Motor neuron (in vitro differentiated cells): ENCODE measurements around the gene OGDH. TPM values are rescaled to one million over a fixed set of nuclear protein-coding genes. Genes with fewer than 3 reads are reported as not detected.
"Not testable (repeated sequence)": the region's sequence is repeated elsewhere in the genome, so short reads cannot be mapped to it uniquely, and the experiment has no call there.

Experiments
- ATAC-seq, 8 experiments: fragments of 200-7000 bp; cut with Tn5 transposase; replicated peaks in 6 of 8; 2 replicates each; pipeline ENCODE4 v1.8.0; 2021; ENCODE audit warnings: mild to moderate bottlenecking in 8 of 8, moderate library complexity in 8 of 8
- H3K27ac ChIP-seq, 2 donors: fragments of 250-450 bp; sonication (Bioruptor Pico); 2 replicates each; pipeline ENCODE4 v1.9.0; 2021; ENCODE audit warnings: antibody characterized with exemption in 2 of 2, mild to moderate bottlenecking in 2 of 2, moderate library complexity in 1 of 2
- H3K4me1 ChIP-seq, 2 donors: fragments of 250-450 bp; sonication (Bioruptor Pico); replicated peaks in 1 of 2; 2 replicates each; pipeline ENCODE4 v1.6.1; 2021; ENCODE audit warnings: antibody characterized with exemption in 2 of 2, mild to moderate bottlenecking in 2 of 2, moderate library complexity in 1 of 2
- H3K4me3 ChIP-seq, 5 donors: fragments of 250-450 bp; sonication (Bioruptor Pico); 2 replicates each; pipeline ENCODE4 v1.9.0; 2021; ENCODE audit warnings: antibody characterized with exemption in 5 of 5, mild to moderate bottlenecking in 5 of 5, moderate library complexity in 4 of 5
- WGBS, 10 experiments: fragments of 450-650 bp; shearing (Covaris generic); methylation state at CpG; one replicate each; pipeline ENCODE4 v1.0.0; 2022; 5-methylcytosine and 5-hydroxymethylcytosine counted together
- in situ Hi-C, 9 experiments: fragments of 400-800 bp; cut with MboI; loops; one replicate each; pipeline ENCODE4 v1.15.0; 2021; ENCODE audit warnings: low sequenced_read_pairs in 9 of 9, low pct_unique_long_range_greater_than_20kb in 2 of 9; ENCODE audit not compliant: unreplicated experiment in 9 of 9
- total RNA-seq, 8 experiments: library from RNA; unstranded; fragments of 300-600 nt; gene quantifications; 2 replicates each; pipeline versions ENCODE4 v1.2.3 to v1.2.4, GENCODE V29; 2022

OGDH gene
- total RNA-seq, 8 experiments from 2014 or later: 27.1 to 89.0 (median 39.9) TPM

DNA sequence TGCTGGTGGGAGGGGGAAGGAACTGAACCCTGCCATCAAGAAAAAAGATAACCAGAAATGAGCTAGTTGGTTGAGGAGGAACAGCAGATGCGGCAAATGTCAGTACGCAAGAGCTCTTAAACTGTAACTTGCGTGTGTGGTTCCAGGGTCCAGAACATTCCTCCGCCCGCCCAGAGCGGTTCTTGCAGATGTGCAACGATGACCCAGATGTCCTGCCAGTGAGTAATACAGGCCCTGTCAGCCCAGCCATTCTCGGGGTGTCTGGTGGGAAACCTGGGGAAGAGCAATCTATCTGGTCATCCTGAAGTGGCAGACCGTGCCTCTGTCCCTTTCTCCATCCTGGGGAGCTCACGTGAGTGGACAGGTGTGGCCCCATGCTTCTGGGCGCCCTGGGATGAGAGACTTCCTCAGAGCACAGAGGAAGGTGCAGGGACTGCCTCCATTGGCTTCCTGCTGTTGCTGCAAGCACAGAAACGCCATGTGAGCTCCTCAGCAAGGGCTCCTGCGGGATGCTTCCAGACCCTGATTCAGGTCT is 91.7 kb downstream of the OGDH start:
- ATAC-seq: no peak
- Histone ChIP-seq H3K4me3 (no peak overlapping the region), H3K27ac (no peak overlapping the region), H3K4me1 (no peaks in the 10 kb centered on the region)
- 67 to 100% (median 93%) methylated on average over 3 to 5 of the region's 13 CpGs; no CpG with 5 or more reads in 6 of the 10 experiments for WGBS, 10 experiments
- in situ Hi-C loops: no loop called here

DNA sequence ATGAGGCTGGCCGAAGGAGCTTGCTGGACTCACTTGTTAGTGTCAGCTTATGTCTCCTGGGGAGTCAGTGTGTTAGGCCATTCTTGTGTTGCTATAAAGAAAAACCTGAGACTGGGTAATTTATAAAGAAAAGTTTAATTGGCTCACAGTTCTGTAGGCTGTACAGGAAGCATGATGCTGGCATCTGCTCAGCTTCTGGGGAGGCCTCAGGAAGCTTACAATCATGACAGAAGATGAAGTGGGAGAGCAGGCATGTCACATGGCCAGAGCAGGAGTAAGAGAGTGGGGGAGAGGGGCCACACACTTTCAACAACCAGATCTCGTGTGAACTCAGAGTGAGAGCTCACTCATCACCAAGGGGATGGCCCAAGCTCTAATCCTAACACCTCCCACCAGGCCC is 93.2 kb downstream of the OGDH start:
- H3K4me3 ChIP-seq, in situ Hi-C loops, H3K4me1 ChIP-seq, ATAC-seq, H3K27ac ChIP-seq: not testable (repeated sequence)
- WGBS, 10 experiments: 75 to 100% (median 100%) methylated on average over 1 to 2 of the region's 2 CpGs; no CpG with 5 or more reads in 3 of the 10 experiments

GRCh38 chr7:44700322-44700721 is 93.9 kb downstream of the OGDH start:
- WGBS, 10 experiments: 77 to 100% (median 100%) methylated on average over 1 to 4 of the region's 8 CpGs; no CpG with 5 or more reads in 5 of the 10 experiments
- Histone ChIP-seq H3K4me1 (no peaks in the 10 kb centered on the region), H3K27ac (no peak overlapping the region), H3K4me3 (no peak overlapping the region)
- no peak for ATAC-seq
- in situ Hi-C loops: no loop called here

GRCh38 chr7:44703391-44703790 is 97.0 kb downstream of the OGDH start:
- H3K4me3 ChIP-seq, ATAC-seq, in situ Hi-C loops, H3K4me1 ChIP-seq, H3K27ac ChIP-seq: not testable (repeated sequence)
- 87 to 100% (median 94%) methylated on average over 2 to 7 of the region's 10 CpGs; no CpG with 5 or more reads in 4 of the 10 experiments for WGBS, 10 experiments

DNA sequence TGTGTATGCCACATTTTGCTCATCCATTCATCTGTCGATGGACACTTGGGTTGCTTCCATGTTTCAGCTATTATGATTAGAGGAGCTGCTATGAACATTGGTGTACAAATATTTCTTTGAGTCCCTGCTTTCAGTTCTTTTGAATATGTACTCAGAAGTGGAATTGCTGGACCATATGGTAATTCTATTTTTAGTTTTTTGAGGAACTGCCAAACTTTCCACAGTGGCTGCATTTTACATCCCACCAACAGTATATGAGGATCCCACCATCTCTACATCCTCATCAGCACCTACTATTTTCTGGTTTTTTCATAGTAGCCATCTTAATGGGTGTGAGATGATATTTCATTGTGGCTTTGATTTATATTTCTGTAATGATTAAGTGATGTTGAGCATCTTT is 97.5 kb downstream of the OGDH start:
- Histone ChIP-seq H3K4me3 (no peak overlapping the region), H3K4me1 (no peaks in the 10 kb centered on the region), H3K27ac (no peak overlapping the region)
- no peak for ATAC-seq
- in situ Hi-C loops: no loop called here
- 20 to 100% (median 95%) methylated on average over 1 of the region's 1 CpG; no CpG with 5 or more reads in 4 of the 10 experiments for WGBS, 10 experiments

DNA sequence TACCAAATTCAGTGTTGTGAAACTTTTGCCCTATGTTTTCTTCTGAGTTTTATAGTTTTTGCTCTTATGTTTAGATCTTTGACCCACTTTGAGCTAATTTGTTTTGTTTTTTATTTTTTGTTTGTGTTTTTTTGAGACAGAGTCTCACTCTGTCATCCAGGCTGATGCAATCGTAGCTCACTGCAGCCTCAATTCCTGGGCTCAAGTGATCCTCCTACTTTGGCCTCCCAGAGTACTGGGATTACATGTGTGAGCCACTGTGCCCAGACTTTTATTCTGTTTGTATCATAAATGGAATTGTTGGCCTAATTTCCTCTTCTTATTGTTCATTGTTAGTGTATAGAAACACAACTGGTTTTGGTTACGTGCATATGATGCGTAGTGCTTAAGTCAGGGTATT is 99.0 kb downstream of the OGDH start:
- 93 to 100% (median 100%) methylated on average over 1 to 3 of the region's 3 CpGs; no CpG with 5 or more reads in 1 of the 10 experiments for WGBS, 10 experiments
- ATAC-seq: no peak
- in situ Hi-C loops: no loop called here

GRCh38 chr7:44706788-44707557 is 100.5 kb downstream of the OGDH start:
- 90 to 99% (median 93%) methylated on average over 7 to 12 of the region's 20 CpGs; no CpG with 5 or more reads in 3 of the 10 experiments for WGBS, 10 experiments
- in situ Hi-C loops: no loop called here
- Histone ChIP-seq H3K4me3 (no peak overlapping the region), H3K4me1 (no peaks in the 10 kb centered on the region), H3K27ac (no peak overlapping the region)
- ATAC-seq: no peak

More for the DNA sequence above, 99.0 kb downstream of the OGDH start:
- Histone ChIP-seq H3K4me3 (no peak overlapping the region), H3K4me1 (no peaks in the 10 kb centered on the region), H3K27ac (no peak overlapping the region)

GRCh38 chr7:44707558-44708230 is 101.3 kb downstream of the OGDH start:
- in situ Hi-C loops: no loop called here
- WGBS, 10 experiments: 89 to 100% (median 100%) methylated on average over 1 to 5 of the region's 21 CpGs; no CpG with 5 or more reads in 3 of the 10 experiments
- H3K4me3 ChIP-seq: no peak overlapping the region
- no peaks in the 10 kb centered on the region for H3K4me1 ChIP-seq
- ATAC-seq: no peak
- no peak overlapping the region for H3K27ac ChIP-seq

DNA sequence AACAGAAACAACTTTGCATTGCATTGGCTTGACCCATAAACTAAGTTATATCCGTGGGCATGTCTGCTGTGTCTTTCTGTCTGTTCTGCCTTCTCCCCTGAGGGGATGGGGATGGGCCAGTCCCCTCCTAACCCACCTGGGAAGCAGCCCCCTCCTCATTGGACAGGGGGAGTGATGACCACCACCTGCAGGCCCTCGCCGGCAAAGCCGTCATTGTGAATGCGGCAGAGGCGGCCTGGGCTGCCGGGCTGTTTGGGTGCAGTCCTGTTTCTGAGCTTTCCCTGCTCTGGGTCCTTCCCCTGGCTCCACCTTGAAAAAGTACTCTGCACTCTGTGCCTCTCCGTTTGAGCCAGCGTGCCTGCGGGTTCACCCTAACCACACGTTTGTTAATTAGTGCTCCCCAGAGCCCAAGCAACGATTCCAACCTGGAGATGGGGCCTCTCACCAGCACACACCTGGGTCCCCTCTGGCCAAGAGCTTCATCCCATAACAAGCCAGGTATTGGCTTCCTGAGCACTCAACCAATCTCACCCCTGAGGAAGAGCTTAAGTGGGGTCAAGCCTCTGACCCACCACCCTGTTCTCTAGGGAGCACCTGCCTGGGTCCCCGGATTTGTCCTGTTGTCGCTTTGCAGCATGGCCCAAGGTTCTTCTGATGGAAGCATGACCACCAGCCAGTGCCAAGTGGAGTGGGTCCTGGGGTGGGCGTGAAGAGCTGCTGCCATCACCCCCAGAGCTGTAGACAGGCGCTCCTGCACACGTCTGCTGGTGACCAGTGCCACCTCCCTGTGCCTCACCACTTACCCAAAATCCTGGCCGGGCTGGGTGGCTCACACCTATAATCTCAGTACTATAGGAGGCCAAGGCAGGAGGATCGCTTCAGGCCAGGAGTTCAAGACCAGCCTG is 102.8 kb downstream of the OGDH start:
- no peak for ATAC-seq
- in situ Hi-C loops: no loop called here
- H3K4me3 ChIP-seq: no peak overlapping the region
- no peaks in the 10 kb centered on the region for H3K4me1 ChIP-seq
- H3K27ac ChIP-seq: no peak overlapping the region
- 80 to 100% (median 88%) methylated on average over 1 to 8 of the region's 19 CpGs; no CpG with 5 or more reads in 4 of the 10 experiments for WGBS, 10 experiments

DNA sequence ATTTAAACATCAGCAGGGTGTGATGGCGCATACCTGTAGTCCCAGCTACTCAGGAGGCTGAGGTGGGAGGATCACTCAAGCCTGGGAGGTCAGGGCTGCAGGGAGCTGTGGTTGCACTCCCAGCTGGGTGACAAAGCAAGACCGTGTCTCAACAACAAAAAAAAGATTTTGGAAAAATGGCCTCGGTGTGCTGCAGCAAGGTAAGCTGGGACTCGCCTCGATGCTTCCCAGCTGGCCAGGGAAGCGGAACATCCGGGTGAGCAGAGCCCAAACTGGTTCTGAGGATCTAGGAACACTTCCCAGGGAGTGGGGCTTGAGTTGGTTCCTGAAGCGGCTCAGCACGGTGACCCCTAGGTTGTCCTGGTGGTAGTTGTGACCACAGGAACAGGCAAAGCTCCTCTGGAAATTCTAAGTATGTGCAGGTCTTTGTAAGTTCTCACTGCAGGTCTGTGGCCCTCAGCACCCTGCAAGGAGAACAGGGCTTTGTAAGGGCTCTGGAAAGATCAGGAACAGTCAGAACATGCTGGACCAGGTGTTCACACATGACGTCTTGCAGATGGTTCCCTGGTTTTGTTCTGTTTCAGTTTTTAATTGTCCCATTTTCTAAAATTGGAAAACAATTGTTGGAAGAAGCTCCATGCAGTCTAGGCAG is 103.6 kb downstream of the OGDH start:
- WGBS, 10 experiments: 60 to 100% (median 88%) methylated on average over 1 to 9 of the region's 10 CpGs; no CpG with 5 or more reads in 2 of the 10 experiments
- H3K27ac ChIP-seq: no peak overlapping the region
- H3K4me1 ChIP-seq: no peaks in the 10 kb centered on the region

GRCh38 chr7:44711528-44711927 is 105.1 kb downstream of the OGDH start:
- ATAC-seq: no peak
- Histone ChIP-seq H3K4me1 (no peaks in the 10 kb centered on the region), H3K4me3 (no peak overlapping the region), H3K27ac (no peak overlapping the region)
- in situ Hi-C loops: no loop called here
- WGBS, 10 experiments: 40 to 100% (median 80%) methylated on average over 1 to 2 of the region's 5 CpGs; no CpG with 5 or more reads in 5 of the 10 experiments

More for the DNA sequence above, 103.6 kb downstream of the OGDH start:
- in situ Hi-C loops: no loop called here
- no peak overlapping the region for H3K4me3 ChIP-seq
- no peak for ATAC-seq

DNA sequence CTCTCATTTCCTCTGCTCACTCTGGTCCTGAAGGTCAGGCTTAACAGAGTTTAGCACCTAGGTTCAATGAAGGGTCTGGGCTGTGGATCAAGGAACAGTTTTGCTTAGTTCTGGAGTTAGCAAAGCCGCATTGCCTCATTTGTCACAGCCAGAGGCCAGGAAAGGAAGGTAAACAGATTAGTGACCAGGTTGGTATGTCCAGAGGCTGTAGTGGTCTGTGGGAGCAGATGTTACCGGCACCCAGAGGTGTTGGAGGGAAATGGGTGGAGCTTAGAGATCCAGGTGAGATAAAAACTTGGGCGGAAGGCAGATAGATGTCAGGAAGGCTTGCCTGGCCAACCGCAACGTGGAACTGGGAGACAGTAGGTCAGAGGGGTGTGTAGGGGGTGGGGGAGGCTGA is 105.6 kb downstream of the OGDH start:
- Histone ChIP-seq H3K27ac (no peak overlapping the region), H3K4me3 (no peak overlapping the region), H3K4me1 (no peaks in the 10 kb centered on the region)
- ATAC-seq: no peak
- WGBS, 10 experiments: 0 to 100% (median 52%) methylated on average over 1 to 2 of the region's 5 CpGs; no CpG with 5 or more reads in 4 of the 10 experiments
- in situ Hi-C loops: no loop called here
